Uterus (tissue), 2 donors: ENCODE results near the gene ATR.

Experiments used
- POLR2A ChIP-seq, 2 donors: fragments of 450-650 bp; IDR thresholded peaks; one replicate each; pipeline ENCODE4 v1.6.1; 2016; ENCODE audit warnings: antibody characterized with exemption in 2 of 2, mild to moderate bottlenecking in 1 of 2, moderate library complexity in 1 of 2
- TF ChIP-seq, protein P1 (sequence below), 4 experiments: fragments of 200-600 bp in 2 of 4; fragments of 450-650 bp in 2 of 4; sonication (generic) in 2 of 4; IDR thresholded peaks; one replicate each; pipeline ENCODE4 v1.5.1; 2016 to 2019; ENCODE audit warnings: antibody characterized with exemption in 4 of 4, mild to moderate bottlenecking in 2 of 4, moderate library complexity in 1 of 4

DNA sequence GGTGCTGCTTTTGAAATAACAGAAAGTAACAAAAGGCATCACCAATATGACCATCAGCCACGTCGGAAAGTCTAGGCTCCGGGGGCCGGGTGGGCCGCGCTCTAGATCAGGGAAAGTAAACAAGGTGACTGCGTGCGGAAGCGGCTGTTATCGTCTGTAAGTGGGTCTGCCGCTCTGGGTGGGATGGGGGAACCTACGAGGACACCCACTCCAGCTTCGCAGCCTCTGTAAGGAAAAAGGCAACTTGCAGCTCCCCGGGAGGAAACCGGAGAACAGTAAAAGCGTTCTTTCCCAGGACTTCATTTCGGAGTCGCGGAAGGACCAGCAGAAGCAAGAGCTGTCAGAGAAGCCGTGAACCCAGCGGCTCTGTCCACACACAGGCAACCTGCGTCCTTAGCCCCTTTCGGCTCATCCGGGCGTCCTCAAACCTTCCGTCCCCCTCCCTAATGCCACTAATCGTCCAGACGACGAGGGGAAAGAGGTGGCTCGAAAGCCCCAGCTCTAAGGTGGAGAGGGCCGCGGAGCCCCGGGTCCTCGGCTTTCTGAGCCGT, 131.2 kb downstream of the ATR start:
- TF ChIP-seq, protein P1, sequence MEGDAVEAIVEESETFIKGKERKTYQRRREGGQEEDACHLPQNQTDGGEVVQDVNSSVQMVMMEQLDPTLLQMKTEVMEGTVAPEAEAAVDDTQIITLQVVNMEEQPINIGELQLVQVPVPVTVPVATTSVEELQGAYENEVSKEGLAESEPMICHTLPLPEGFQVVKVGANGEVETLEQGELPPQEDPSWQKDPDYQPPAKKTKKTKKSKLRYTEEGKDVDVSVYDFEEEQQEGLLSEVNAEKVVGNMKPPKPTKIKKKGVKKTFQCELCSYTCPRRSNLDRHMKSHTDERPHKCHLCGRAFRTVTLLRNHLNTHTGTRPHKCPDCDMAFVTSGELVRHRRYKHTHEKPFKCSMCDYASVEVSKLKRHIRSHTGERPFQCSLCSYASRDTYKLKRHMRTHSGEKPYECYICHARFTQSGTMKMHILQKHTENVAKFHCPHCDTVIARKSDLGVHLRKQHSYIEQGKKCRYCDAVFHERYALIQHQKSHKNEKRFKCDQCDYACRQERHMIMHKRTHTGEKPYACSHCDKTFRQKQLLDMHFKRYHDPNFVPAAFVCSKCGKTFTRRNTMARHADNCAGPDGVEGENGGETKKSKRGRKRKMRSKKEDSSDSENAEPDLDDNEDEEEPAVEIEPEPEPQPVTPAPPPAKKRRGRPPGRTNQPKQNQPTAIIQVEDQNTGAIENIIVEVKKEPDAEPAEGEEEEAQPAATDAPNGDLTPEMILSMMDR (IDR thresholded peaks at IDR 0.05): no peak
- TF ChIP-seq POLR2A (IDR thresholded peaks at IDR 0.05): no peak
